DMS79 treated with DMSO at 0.1 percent for 48 hours (cell line): Measurements from ENCODE around the gene NCF4.

Experiments used
- DNase-seq: peaks from one replicate; lab custom pipeline; 2025; lab: John Stamatoyannopoulos, UW

The NCF4 gene

GRCh38 chr22:36838119-36839030, 22.4 kb upstream of the NCF4 start:
- no peak for DNase-seq

- no peak for DNase-seq
Observed at GRCh38 chr22:36839356-36840073, 21.3 kb upstream of the NCF4 start.

GRCh38 chr22:36840106-36840505, 20.7 kb upstream of the NCF4 start:
- no peak for DNase-seq

- DNase-seq = no peak
Observed at GRCh38 chr22:36846271-36846670, 14.5 kb upstream of the NCF4 start.

- no peak for DNase-seq
Observed at GRCh38 chr22:36846949-36847348, 13.9 kb upstream of the NCF4 start.

GRCh38 chr22:36850056-36850455, 10.8 kb upstream of the NCF4 start:
- DNase-seq = no peak

- no peak for DNase-seq
Observed at GRCh38 chr22:36850682-36851081, 10.1 kb upstream of the NCF4 start.

GRCh38 chr22:36852056-36852973, 8.5 kb upstream of the NCF4 start:
- DNase-seq = no peak

GRCh38 chr22:36853407-36854099, 7.3 kb upstream of the NCF4 start:
- no peak for DNase-seq

- DNase-seq = no peak
Observed at GRCh38 chr22:36855478-36855877, 5.3 kb upstream of the NCF4 start.

- DNase-seq = peak; percentile 68
Observed at GRCh38 chr22:36856121-36856791, 4.5 kb upstream of the NCF4 start.

GRCh38 chr22:36856792-36857135, 4.0 kb upstream of the NCF4 start:
- no peak for DNase-seq

- no peak for DNase-seq
Observed at GRCh38 chr22:36858156-36858555, 2.6 kb upstream of the NCF4 start.

GRCh38 chr22:36858966-36859365, 1.8 kb upstream of the NCF4 start:
- no peak for DNase-seq

- DNase-seq = no peak
Observed at GRCh38 chr22:36860017-36860416, 789 bp upstream of the NCF4 start.

- DNase-seq = no peak
Observed at GRCh38 chr22:36860438-36860820, 377 bp upstream of the NCF4 start.

- DNase-seq = no peak
Observed at GRCh38 chr22:36862251-36863242, 1.7 kb downstream of the NCF4 start.

GRCh38 chr22:36863281-36863680, 2.5 kb downstream of the NCF4 start:
- no peak for DNase-seq

- DNase-seq = no peak
Observed at GRCh38 chr22:36863979-36864378, 3.2 kb downstream of the NCF4 start.
